Fibroblast of lung (primary cell): ENCODE data around the gene TRIM4. TPM values are rescaled to one million over a fixed set of nuclear protein-coding genes. Genes with fewer than 3 reads are reported as not detected.
"Not testable (repeated sequence)": the region's sequence is repeated elsewhere in the genome, so short reads cannot be mapped to it uniquely, and the experiment has no call there.

Experiments
- DNase-seq, 2 donors: peaks; one replicate each; pipeline versions ENCODE4 v3.0.0 to v3.0.0-alpha.2; 2010; ENCODE audit warnings: low read depth in 2 of 2
- H2AFZ ChIP-seq: 2 replicates; pipeline ENCODE4 v1.5.1; 2012; ENCODE audit warnings: low read length, control low read depth, inconsistent platforms
- H3K27ac ChIP-seq: 2 replicates; pipeline ENCODE4 v1.5.1; 2011; ENCODE audit warnings: low read length, control low read depth; ENCODE audit not compliant: insufficient read depth
- H3K27me3 ChIP-seq: 2 replicates; pipeline ENCODE4 v1.5.1; 2011; ENCODE audit warnings: mild to moderate bottlenecking, low read length; ENCODE audit not compliant: control insufficient read depth, insufficient read depth
- H3K36me3 ChIP-seq: 2 replicates; pipeline ENCODE4 v1.5.1; 2011; ENCODE audit warnings: low read length; ENCODE audit not compliant: control insufficient read depth, insufficient read depth
- H3K4me1 ChIP-seq: 2 replicates; pipeline ENCODE4 v1.5.1; 2011; ENCODE audit warnings: low read length; ENCODE audit not compliant: control insufficient read depth, insufficient read depth; ENCODE audit errors: extremely low read depth
- H3K4me2 ChIP-seq: 2 replicates; pipeline ENCODE4 v1.5.1; 2011; ENCODE audit warnings: low read length, control low read depth; ENCODE audit not compliant: insufficient read depth; ENCODE audit errors: extremely low read depth
- H3K4me3 ChIP-seq, 4 experiments: fragments of 200-600 bp in 1 of 4; sonication (generic) in 1 of 4; replicated peaks in 1 of 4; 2 replicates each; pipeline ENCODE4 v1.5.1; 2011 to 2016; ENCODE audit warnings: low read length in 4 of 4, low read depth in 3 of 4, mild to moderate bottlenecking in 3 of 4, control low read depth in 2 of 4, inconsistent platforms in 1 of 4, mixed read lengths in 1 of 4; ENCODE audit not compliant: insufficient read depth in 1 of 4; ENCODE audit errors: control extremely low read depth in 1 of 4
- H3K79me2 ChIP-seq: 2 replicates; pipeline ENCODE4 v1.5.1; 2012; ENCODE audit warnings: mild to moderate bottlenecking, low read length, inconsistent platforms; ENCODE audit not compliant: control insufficient read depth, insufficient read depth
- H3K9ac ChIP-seq: 2 replicates; pipeline ENCODE4 v1.5.1; 2011; ENCODE audit warnings: mild to moderate bottlenecking, low read length, control low read depth; ENCODE audit not compliant: insufficient read depth
- H3K9me3 ChIP-seq: 2 replicates; pipeline ENCODE4 v1.5.1; 2012; ENCODE audit warnings: low read depth, low read length; ENCODE audit not compliant: control insufficient read depth, insufficient read depth
- H4K20me1 ChIP-seq: 2 replicates; pipeline ENCODE4 v1.5.1; 2011; ENCODE audit warnings: low read length; ENCODE audit not compliant: control insufficient read depth, insufficient read depth; ENCODE audit errors: extremely low read depth
- CTCF ChIP-seq, 2 donors: IDR thresholded peaks in 1 of 2; conservative IDR thresholded peaks in 1 of 2; 1 replicate in 1 of 2; 2 replicates in 1 of 2; pipeline ENCODE4 v1.5.1; 2011 to 2012; ENCODE audit warnings: low read length in 2 of 2, control low read depth in 1 of 2, inconsistent platforms in 1 of 2, low read depth in 1 of 2, mild to moderate bottlenecking in 1 of 2
- EZH2 ChIP-seq: IDR thresholded peaks from 2 replicates; pipeline ENCODE4 v1.5.1; 2012; ENCODE audit warnings: low read length, control low read depth, mild to moderate bottlenecking; ENCODE audit errors: missing control alignments
- polyA plus RNA-seq, 2 donors: library from polyadenylated mRNA; depleted of rRNA in 1 of 2; stranded (reverse) in 1 of 2; unstranded in 1 of 2; fragments of >200 nt; gene quantifications; 2 replicates each; pipeline ENCODE4 v1.2.1, GENCODE V29; 2011 to 2012; ENCODE audit warnings: missing spikeins in 1 of 2
- total RNA-seq: library from RNA; depleted of rRNA; stranded (reverse); fragments of >200 nt; gene quantifications from 2 replicates; pipeline ENCODE4 v1.2.1, GENCODE V29; 2014

Gene TRIM4
- total and polyA plus RNA-seq, 2 donors (not counting 1 experiment from before 2014, with no cell fraction given): 23.1 to 31.5 TPM

GRCh38 chr7:99953649-99954048 is 34.3 kb upstream of the TRIM4 start:
- H3K9ac ChIP-seq: no peak overlapping the region
- H4K20me1 ChIP-seq: no peaks in the 10 kb centered on the region
- DNase-seq: peak; percentile 11 to 40
- H3K79me2 ChIP-seq: no peaks in the 10 kb centered on the region
- no peaks in the 10 kb centered on the region for H3K36me3 ChIP-seq
- no peak overlapping the region for H2AFZ ChIP-seq
- H3K27me3 ChIP-seq: no peaks in the 10 kb centered on the region
- no peaks in the 10 kb centered on the region for H3K9me3 ChIP-seq
- H3K4me3 ChIP-seq: no peak overlapping the region
- TF ChIP-seq CTCF (conservative IDR thresholded peaks at IDR 0.05 in 1 of 2, IDR thresholded peaks at IDR 0.05 in 1 of 2; ENCODE audit: low read depth in 1 of 2, low read length in 2 of 2) (no peak), EZH2 (no peak)
- H3K4me2 ChIP-seq: no peak overlapping the region
- H3K4me1 ChIP-seq: no peaks in the 10 kb centered on the region
- no peak overlapping the region for H3K27ac ChIP-seq

GRCh38 chr7:99952649-99953048 is 33.3 kb upstream of the TRIM4 start:
- not testable (repeated sequence) for H3K4me1 ChIP-seq, H3K9me3 ChIP-seq, H3K79me2 ChIP-seq, DNase-seq, H3K36me3 ChIP-seq, H3K27me3 ChIP-seq, H3K9ac ChIP-seq, H3K4me3 ChIP-seq, H4K20me1 ChIP-seq, H2AFZ ChIP-seq, H3K27ac ChIP-seq, H3K4me2 ChIP-seq

- H3K79me2 ChIP-seq, H3K4me3 ChIP-seq, H3K9ac ChIP-seq, H3K4me2 ChIP-seq, H3K9me3 ChIP-seq, H3K4me1 ChIP-seq, H3K27ac ChIP-seq, H2AFZ ChIP-seq, H3K36me3 ChIP-seq, H3K27me3 ChIP-seq, DNase-seq, H4K20me1 ChIP-seq: not testable (repeated sequence)
Measured at GRCh38 chr7:99950819-99951218, 31.5 kb upstream of the TRIM4 start.

GRCh38 chr7:99949645-99950228 is 30.4 kb upstream of the TRIM4 start:
- Histone ChIP-seq H3K4me3 (no peak overlapping the region), H3K79me2 (no peaks in the 10 kb centered on the region), H4K20me1 (no peaks in the 10 kb centered on the region), H3K36me3 (no peaks in the 10 kb centered on the region), H3K9me3 (no peaks in the 10 kb centered on the region), H3K9ac (no peak overlapping the region), H3K4me1 (no peaks in the 10 kb centered on the region), H2AFZ (no peak overlapping the region), H3K27ac (no peak overlapping the region), H3K27me3 (no peaks in the 10 kb centered on the region), H3K4me2 (no peak overlapping the region)
- TF ChIP-seq EZH2: no peak
- peak; percentile 37 to 50 for TF ChIP-seq CTCF (conservative IDR thresholded peaks at IDR 0.05 in 1 of 2, IDR thresholded peaks at IDR 0.05 in 1 of 2; ENCODE audit: low read depth in 1 of 2, low read length in 2 of 2)
- peak; percentile 4 to 24 for DNase-seq
